Thoracic aorta (tissue), 2 donors: ENCODE measurements around the gene SH3RF1. TPM values are rescaled to one million over a fixed set of nuclear protein-coding genes. Genes with fewer than 3 reads are reported as not detected.

Experiments
- ATAC-seq: fragments of 150-250 bp; one replicate; pipeline ENCODE4 v1.8.0; 2017; ENCODE audit warnings: low read depth; ENCODE audit not compliant: insufficient number of reproducible peaks, low FRiP score
- DNase-seq: peaks from one replicate; pipeline ENCODE4 v3.0.0-alpha.2; 2020; ENCODE audit warnings: low spot score
- H3K27ac ChIP-seq, 2 donors: fragments of 200-600 bp; sonication (generic); 1 replicate in 1 of 2; 2 replicates in 1 of 2; pipeline ENCODE4 v1.5.1; 2016; ENCODE audit warnings: mild to moderate bottlenecking in 2 of 2, moderate library complexity in 2 of 2
- H3K27me3 ChIP-seq: fragments of 200-600 bp; sonication (generic); replicated peaks from 2 replicates; pipeline ENCODE4 v1.6.0; 2016; ENCODE audit warnings: mild to moderate bottlenecking; ENCODE audit not compliant: insufficient read depth
- H3K36me3 ChIP-seq: fragments of 200-600 bp; sonication (generic); one replicate; pipeline ENCODE4 v1.5.1; 2016
- H3K4me1 ChIP-seq, 2 donors: fragments of 200-600 bp; sonication (generic); 1 replicate in 1 of 2; 2 replicates in 1 of 2; pipeline versions ENCODE4 v1.5.1 to v1.6.0; 2016; ENCODE audit warnings: low read depth in 2 of 2, mild to moderate bottlenecking in 1 of 2; ENCODE audit not compliant: control insufficient read depth in 1 of 2
- H3K4me3 ChIP-seq: fragments of 200-600 bp; sonication (generic); 2 replicates; pipeline ENCODE4 v1.5.1; 2016; ENCODE audit warnings: mild to moderate bottlenecking
- H3K9me3 ChIP-seq: fragments of 200-600 bp; sonication (generic); 2 replicates; pipeline ENCODE4 v1.5.1; 2016
- CTCF ChIP-seq: fragments of 200-600 bp; sonication (generic); IDR thresholded peaks from one replicate; pipeline ENCODE4 v1.5.1; 2019; ENCODE audit warnings: antibody characterized with exemption
- total RNA-seq, 2 donors: library from RNA; depleted of rRNA; stranded (reverse); fragments of >200 nt; gene quantifications; one replicate each; pipeline versions ENCODE4 v1.1.0 to v1.2.3, GENCODE V29; 2016

SH3RF1 gene
- total RNA-seq, 2 donors from 2014 or later, result 21.9 to 24.6 TPM

GRCh38 chr4:169249999-169250398 lies 20.8 kb downstream of the SH3RF1 start:
- Histone ChIP-seq H3K27me3 (no peaks in the 10 kb centered on the region), H3K4me1 (peaks cover 30 to 62% of the 10 kb centered on the region in 2 donors), H3K27ac (no peak overlapping the region), H3K36me3 (no peaks in the 10 kb centered on the region), H3K4me3 (no peak overlapping the region), H3K9me3 (no peaks in the 10 kb centered on the region)
- TF ChIP-seq CTCF, result no peak
- no peak for ATAC-seq
- no peak for DNase-seq

GRCh38 chr4:169249214-169249973 lies 21.4 kb downstream of the SH3RF1 start:
- H3K36me3 ChIP-seq, result no peaks in the 10 kb centered on the region
- H3K9me3 ChIP-seq, result no peaks in the 10 kb centered on the region
- no peak overlapping the region for H3K27ac ChIP-seq
- no peak for TF ChIP-seq CTCF
- peaks cover 26 to 62% of the 10 kb centered on the region in 2 donors for H3K4me1 ChIP-seq
- ATAC-seq (no peak), DNase-seq (no peak)
- H3K27me3 ChIP-seq, result no peaks in the 10 kb centered on the region
- no peak overlapping the region for H3K4me3 ChIP-seq

- TF ChIP-seq CTCF, result no peak
- Histone ChIP-seq H3K27me3 (no peaks in the 10 kb centered on the region), H3K4me1 (peaks cover 30 to 62% of the 10 kb centered on the region in 2 donors), H3K4me3 (no peak overlapping the region), H3K36me3 (no peaks in the 10 kb centered on the region), H3K9me3 (no peaks in the 10 kb centered on the region), H3K27ac (no peak overlapping the region)
- DNase-seq (no peak), ATAC-seq (no peak)
Measured at GRCh38 chr4:169248645-169249044, 22.1 kb downstream of the SH3RF1 start.

- ATAC-seq (no peak), DNase-seq (no peak)
- Histone ChIP-seq H3K27me3 (no peaks in the 10 kb centered on the region), H3K4me1 (peaks cover 24 to 60% of the 10 kb centered on the region in 2 donors), H3K27ac (no peak overlapping the region), H3K36me3 (no peaks in the 10 kb centered on the region), H3K4me3 (no peak overlapping the region), H3K9me3 (no peaks in the 10 kb centered on the region)
- no peak for TF ChIP-seq CTCF
Measured at GRCh38 chr4:169246957-169247396, 23.8 kb downstream of the SH3RF1 start.

GRCh38 chr4:169246279-169246678 lies 24.5 kb downstream of the SH3RF1 start:
- Histone ChIP-seq H3K27ac (no peak overlapping the region), H3K4me1 (peaks cover 24 to 60% of the 10 kb centered on the region in 2 donors), H3K36me3 (no peaks in the 10 kb centered on the region), H3K27me3 (no peaks in the 10 kb centered on the region), H3K9me3 (no peaks in the 10 kb centered on the region), H3K4me3 (no peak overlapping the region)
- DNase-seq (no peak), ATAC-seq (no peak)
- TF ChIP-seq CTCF, result no peak
